Tibial nerve (tissue), 4 donors: ENCODE results near the gene TBC1D22B.

Experiments used
- EP300 ChIP-seq, 2 donors: sonication (generic); formaldehyde crosslinking; IDR thresholded peaks; one replicate each; pipeline ENCODE4 v1.6.1; 2017; ENCODE audit warnings: antibody characterized with exemption in 2 of 2, mild to moderate bottlenecking in 1 of 2
- POLR2A ChIP-seq, 2 donors: fragments of 450-650 bp; IDR thresholded peaks; one replicate each; pipeline ENCODE4 v1.6.1; 2017; ENCODE audit warnings: antibody characterized with exemption in 2 of 2, mild to moderate bottlenecking in 2 of 2, moderate library complexity in 2 of 2
- TF ChIP-seq, protein P1 (sequence below), 5 experiments: fragments of 200-600 bp in 3 of 5; fragments of 450-650 bp in 2 of 5; sonication (generic) in 3 of 5; IDR thresholded peaks; one replicate each; pipeline ENCODE4 v1.5.1; 2016 to 2019; ENCODE audit warnings: antibody characterized with exemption in 5 of 5, mild to moderate bottlenecking in 3 of 5, moderate library complexity in 2 of 5

- TF ChIP-seq POLR2A (IDR thresholded peaks at IDR 0.05) (no peak), EP300 (IDR thresholded peaks at IDR 0.05) (no peak)
- TF ChIP-seq, protein P1, sequence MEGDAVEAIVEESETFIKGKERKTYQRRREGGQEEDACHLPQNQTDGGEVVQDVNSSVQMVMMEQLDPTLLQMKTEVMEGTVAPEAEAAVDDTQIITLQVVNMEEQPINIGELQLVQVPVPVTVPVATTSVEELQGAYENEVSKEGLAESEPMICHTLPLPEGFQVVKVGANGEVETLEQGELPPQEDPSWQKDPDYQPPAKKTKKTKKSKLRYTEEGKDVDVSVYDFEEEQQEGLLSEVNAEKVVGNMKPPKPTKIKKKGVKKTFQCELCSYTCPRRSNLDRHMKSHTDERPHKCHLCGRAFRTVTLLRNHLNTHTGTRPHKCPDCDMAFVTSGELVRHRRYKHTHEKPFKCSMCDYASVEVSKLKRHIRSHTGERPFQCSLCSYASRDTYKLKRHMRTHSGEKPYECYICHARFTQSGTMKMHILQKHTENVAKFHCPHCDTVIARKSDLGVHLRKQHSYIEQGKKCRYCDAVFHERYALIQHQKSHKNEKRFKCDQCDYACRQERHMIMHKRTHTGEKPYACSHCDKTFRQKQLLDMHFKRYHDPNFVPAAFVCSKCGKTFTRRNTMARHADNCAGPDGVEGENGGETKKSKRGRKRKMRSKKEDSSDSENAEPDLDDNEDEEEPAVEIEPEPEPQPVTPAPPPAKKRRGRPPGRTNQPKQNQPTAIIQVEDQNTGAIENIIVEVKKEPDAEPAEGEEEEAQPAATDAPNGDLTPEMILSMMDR (IDR thresholded peaks at IDR 0.05): no peak
Measured at GRCh38 chr6:37265860-37266259, 8.3 kb downstream of the TBC1D22B start.
